Measurements from ENCODE around the gene SHMT2.
"Not testable (repeated sequence)": the region's sequence is repeated elsewhere in the genome, so short reads cannot be mapped to it uniquely, and the experiment has no call there.

SHMT2 gene

GRCh38 chr12:57266681-57267080 is 37.2 kb downstream of the SHMT2 start:
- DNase-seq (ENCODE audit: low spot score), result no peak

GRCh38 chr12:57268264-57268663 is 38.8 kb downstream of the SHMT2 start:
- no peak for DNase-seq (ENCODE audit: low spot score)

GRCh38 chr12:57270966-57271470 is 41.5 kb downstream of the SHMT2 start:
- peak; percentile 56 for DNase-seq (ENCODE audit: low spot score)

DNA sequence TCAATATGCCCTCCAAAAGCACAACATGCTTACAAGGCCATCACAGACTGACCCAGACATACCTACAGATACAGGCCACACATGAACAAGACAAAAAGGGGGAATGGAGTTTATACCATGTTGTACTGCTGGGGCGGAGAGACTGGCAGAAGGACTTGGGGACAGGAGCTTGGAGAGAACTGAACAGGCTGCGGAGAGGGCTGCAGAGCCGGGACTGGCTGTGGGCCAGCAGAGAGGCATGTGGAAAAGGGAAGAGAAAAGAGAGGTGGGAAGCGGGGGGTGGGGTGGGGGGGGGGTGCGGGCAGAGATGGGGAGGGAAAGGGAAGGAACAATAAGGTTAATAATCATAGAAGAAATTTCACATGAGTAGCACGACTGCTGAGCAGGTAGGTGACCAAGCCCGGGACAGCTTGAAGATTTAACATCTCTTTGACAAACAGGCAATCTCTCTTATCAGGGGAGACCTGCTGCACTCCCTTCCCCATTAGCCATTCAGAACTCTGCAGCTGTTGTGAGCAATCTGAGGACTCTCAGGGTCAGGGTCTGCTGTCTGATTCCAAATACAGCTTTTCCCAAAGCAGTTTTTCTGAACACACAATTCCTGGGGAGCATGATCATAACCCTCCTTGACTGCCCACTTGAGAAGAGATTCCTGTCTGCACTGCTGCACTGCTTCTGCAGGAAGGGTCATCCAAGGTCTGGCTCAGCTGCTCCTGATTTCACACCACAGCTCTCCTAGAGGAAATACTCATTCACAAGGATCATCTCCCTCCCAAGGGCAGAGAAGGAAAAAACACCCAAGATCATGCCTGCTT is 43.0 kb downstream of the SHMT2 start:
- no peak for DNase-seq (ENCODE audit: low spot score)

GRCh38 chr12:57273516-57273915 is 44.0 kb downstream of the SHMT2 start:
- no peak for DNase-seq (ENCODE audit: low spot score)

GRCh38 chr12:57276233-57276632 is 46.7 kb downstream of the SHMT2 start:
- DNase-seq (ENCODE audit: low spot score), result not testable (repeated sequence)

- peak; percentile 72 for DNase-seq (ENCODE audit: low spot score)
Observed at GRCh38 chr12:57276935-57277563, 47.5 kb downstream of the SHMT2 start.

DNA sequence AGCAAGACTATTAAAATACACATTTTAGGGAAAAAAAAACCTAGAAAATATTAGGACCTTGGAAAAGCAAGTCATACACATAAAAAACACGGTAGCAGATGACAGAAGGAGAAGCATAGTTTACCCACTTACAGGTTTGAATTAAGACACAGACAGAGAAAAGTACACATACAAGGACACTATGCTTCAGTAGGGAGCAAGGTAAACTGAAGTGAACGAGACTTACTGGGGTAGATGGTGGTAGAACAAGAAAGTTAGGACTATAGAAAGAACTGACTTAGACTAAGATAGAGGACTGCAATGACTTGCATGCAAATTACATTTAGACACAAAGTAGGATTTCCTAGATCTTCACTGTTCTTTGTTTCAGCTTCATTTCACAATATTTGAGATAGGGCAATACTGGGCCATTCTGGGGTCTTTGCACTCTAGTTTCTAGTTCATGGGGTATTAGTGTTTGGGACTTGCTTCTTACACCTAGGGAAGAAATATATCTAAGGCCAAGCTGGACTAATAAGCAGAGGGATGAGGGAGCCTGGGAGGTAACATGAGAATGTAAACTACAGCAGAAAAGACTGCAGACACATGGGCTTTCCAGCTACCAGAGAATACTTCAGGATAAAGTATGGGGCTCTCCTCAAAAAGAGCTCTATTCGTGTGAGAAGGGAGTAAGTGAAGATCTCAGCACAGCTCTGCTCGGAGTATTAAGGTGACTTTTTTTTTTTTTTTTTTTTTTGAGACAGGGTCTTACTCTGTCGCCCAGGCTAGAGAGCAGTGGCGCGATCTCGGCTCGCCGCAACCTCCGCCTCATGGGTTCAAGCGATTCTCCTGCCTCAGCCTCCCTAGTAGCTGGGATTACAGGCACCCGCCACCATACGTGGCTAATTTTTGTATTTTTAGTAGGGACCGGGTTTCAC is 49.2 kb downstream of the SHMT2 start:
- DNase-seq (ENCODE audit: low spot score), result no peak

DNA sequence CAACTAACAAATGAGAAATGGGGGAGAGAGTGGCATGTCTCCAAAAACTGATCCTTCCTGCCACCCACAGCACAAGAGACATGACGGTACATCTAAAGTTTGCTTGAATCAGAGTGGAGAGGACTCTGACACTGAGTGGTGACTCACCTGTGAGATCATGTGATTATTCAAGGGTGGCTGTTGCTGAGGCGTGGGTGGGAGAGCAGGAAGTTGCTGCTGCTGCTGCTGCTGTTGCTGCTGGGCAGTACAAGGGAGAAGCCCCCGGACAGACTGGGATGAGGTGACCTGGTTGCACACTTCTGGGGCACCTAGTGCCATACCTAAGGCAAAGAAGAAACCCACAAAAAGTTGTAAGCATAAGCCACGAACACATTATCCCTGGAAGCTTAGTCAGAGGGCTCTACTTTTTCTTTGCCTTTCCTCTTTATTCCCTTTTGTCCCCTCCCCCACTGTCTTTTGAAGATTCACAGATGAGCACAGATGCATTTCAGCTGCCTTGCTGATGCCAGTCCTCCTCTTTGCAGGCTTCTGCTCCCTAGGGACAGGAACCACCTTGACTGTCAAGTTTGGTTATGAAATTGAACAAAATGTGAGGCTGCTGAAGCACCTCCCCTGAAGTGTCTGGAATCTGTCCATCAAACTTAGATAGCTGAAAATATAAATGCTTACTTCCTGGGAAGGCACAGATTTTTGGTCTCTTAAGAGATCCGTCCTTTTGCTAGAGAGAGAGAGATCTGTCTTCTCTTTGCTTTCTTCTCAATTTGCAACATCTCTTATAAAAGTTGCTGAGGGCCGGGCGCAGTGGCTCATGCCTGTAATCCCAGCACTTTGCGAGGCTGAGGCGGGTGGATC is 50.9 kb downstream of the SHMT2 start:
- DNase-seq (ENCODE audit: low spot score), result peak; percentile 62

DNA sequence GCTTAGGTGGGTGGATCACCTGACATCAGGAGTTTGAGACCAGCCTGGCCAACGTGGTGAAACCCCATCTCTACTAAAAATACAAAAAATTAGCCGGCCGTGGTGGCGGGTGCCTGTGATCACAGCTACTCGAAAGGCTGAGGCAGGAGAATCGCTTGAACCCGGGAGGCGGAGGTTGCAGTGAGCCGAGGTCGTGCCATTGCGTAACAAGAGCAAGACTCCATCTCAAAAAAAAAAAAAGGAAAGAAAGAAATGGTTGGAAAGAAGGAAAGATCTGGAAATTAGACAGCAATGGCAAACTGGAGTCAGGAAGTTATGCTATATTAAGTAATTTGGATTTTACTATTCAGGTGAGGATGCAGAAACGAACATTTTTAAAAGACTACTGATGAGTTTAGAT is 52.6 kb downstream of the SHMT2 start:
- DNase-seq (ENCODE audit: low spot score), result not testable (repeated sequence)

Measured in iPS-NIHi11 (cell line).